KBM-7 (cell line): ENCODE data around the gene KIDINS220.
"Not testable (repeated sequence)": the region's sequence is repeated elsewhere in the genome, so short reads cannot be mapped to it uniquely, and the experiment has no call there.

Source experiments
- DNase-seq: peaks from one replicate; pipeline ENCODE4 v3.0.0-alpha.2; 2015
- in situ Hi-C: fragments of 300-500 bp; cut with MboI; formaldehyde crosslinking; loops from 2 replicates; pipeline ENCODE4 v1.14.3; 2020; ENCODE audit warnings: low sequenced_read_pairs, low pct_unique_long_range_greater_than_20kb, mixed read lengths

Gene KIDINS220

GRCh38 chr2:8774371-8774770 lies 63.0 kb downstream of the KIDINS220 start:
- DNase-seq = no peak
- in situ Hi-C loops = no loop called here

- in situ Hi-C loops = no loop called here
- no peak for DNase-seq
Observed at GRCh38 chr2:8767324-8767723, 70.1 kb downstream of the KIDINS220 start.

- in situ Hi-C loops = no loop called here
- DNase-seq = peak; percentile 62
Observed at GRCh38 chr2:8761529-8762164, 75.8 kb downstream of the KIDINS220 start.

GRCh38 chr2:8756716-8757115 lies 80.7 kb downstream of the KIDINS220 start:
- in situ Hi-C loops = no loop called here
- no peak for DNase-seq

- no peak for DNase-seq
- in situ Hi-C loops = no loop called here
Observed at GRCh38 chr2:8756230-8756629, 81.2 kb downstream of the KIDINS220 start.

- DNase-seq = no peak
- in situ Hi-C loops = no loop called here
Observed at GRCh38 chr2:8754106-8754776, 83.2 kb downstream of the KIDINS220 start.

- DNase-seq = no peak
- in situ Hi-C loops = no loop called here
Observed at GRCh38 chr2:8753609-8754008, 83.8 kb downstream of the KIDINS220 start.

GRCh38 chr2:8752385-8752784 lies 85.0 kb downstream of the KIDINS220 start:
- DNase-seq = no peak
- in situ Hi-C loops = no loop called here

GRCh38 chr2:8750221-8750620 lies 87.2 kb downstream of the KIDINS220 start:
- no peak for DNase-seq
- in situ Hi-C loops = no loop called here

- no peak for DNase-seq
Observed at GRCh38 chr2:8743261-8743660, 94.2 kb downstream of the KIDINS220 start.

GRCh38 chr2:8740136-8740535 lies 97.3 kb downstream of the KIDINS220 start:
- in situ Hi-C loops = no loop called here
- DNase-seq = no peak

More at GRCh38 chr2:8743261-8743660, 94.2 kb downstream of the KIDINS220 start:
- in situ Hi-C loops = no loop called here

- no peak for DNase-seq
- in situ Hi-C loops = no loop called here
Observed at GRCh38 chr2:8737571-8738175, 99.7 kb downstream of the KIDINS220 start.

GRCh38 chr2:8732601-8733000 lies 104.8 kb downstream of the KIDINS220 start:
- no peak for DNase-seq
- in situ Hi-C loops = no loop called here

GRCh38 chr2:8729939-8730338 lies 107.5 kb downstream of the KIDINS220 start:
- DNase-seq = no peak
- in situ Hi-C loops = no loop called here

- DNase-seq, in situ Hi-C loops: not testable (repeated sequence)
Observed at GRCh38 chr2:8729101-8729500, 108.3 kb downstream of the KIDINS220 start.

- in situ Hi-C loops = no loop called here
- DNase-seq = no peak
Observed at GRCh38 chr2:8728305-8729015, 109.0 kb downstream of the KIDINS220 start.

- in situ Hi-C loops = no loop called here
- DNase-seq = no peak
Observed at GRCh38 chr2:8725838-8726237, 111.6 kb downstream of the KIDINS220 start.

GRCh38 chr2:8722986-8723385 lies 114.4 kb downstream of the KIDINS220 start:
- DNase-seq = no peak
- in situ Hi-C loops = loop anchor here (25.0 kb wide), 1 partner anchor 1611 kb away; no protein-coding TSS in a partner anchor

GRCh38 chr2:8721410-8721809 lies 116.0 kb downstream of the KIDINS220 start:
- DNase-seq = no peak
- in situ Hi-C loops = loop anchor here (25.0 kb wide), 1 partner anchor 1609 kb away; no protein-coding TSS in a partner anchor

- DNase-seq = no peak
- in situ Hi-C loops = loop anchor here (25.0 kb wide), 1 partner anchor 1608 kb away; no protein-coding TSS in a partner anchor
Observed at GRCh38 chr2:8720741-8721140, 116.7 kb downstream of the KIDINS220 start.
